Endothelial cell of umbilical vein (primary cell): ENCODE data around the gene CIP2A. TPM values are rescaled to one million over a fixed set of nuclear protein-coding genes. Genes with fewer than 3 reads are reported as not detected.

Source experiments
- BruUV-seq: library from RNA; stranded (reverse); fragments of 400-500 nt; replicated peaks from 2 replicates; lab custom pipeline; 2021; lab: Mats Ljungman, UMichigan
- CTCF ChIA-PET: fragments of 300-600, 350-600 bp; sonication (Branson Sonifier 250); formaldehyde crosslinking; loops from one replicate; lab custom pipeline; 2021; ENCODE audit warnings: antibody characterized with exemption, inconsistent platforms; lab: Charles Lee
- POLR2A ChIA-PET: fragments of 300-600, 350-600 bp; sonication (Branson Sonifier 250); formaldehyde crosslinking; loops from one replicate; lab custom pipeline; 2021; ENCODE audit warnings: antibody characterized with exemption, inconsistent platforms; lab: Charles Lee
- DNase-seq: peaks from one replicate; pipeline ENCODE4 v3.0.0-alpha.2; 2011; ENCODE audit warnings: low read depth, low spot score
- FAIRE-seq: peaks from 2 replicates; lab custom pipeline; 2011; peaks lifted over from hg19 to GRCh38; lab: Jason Lieb, UNC
- H2AFZ ChIP-seq: 2 replicates; pipeline ENCODE4 v1.6.0; 2012; ENCODE audit warnings: low read depth, low read length, control low read depth, inconsistent platforms
- H3K27ac ChIP-seq: 2 replicates; pipeline ENCODE4 v1.5.1; 2011; ENCODE audit warnings: low read depth, mild to moderate bottlenecking, control low read depth, low read length, moderate library complexity; ENCODE audit not compliant: insufficient read depth
- H3K27me3 ChIP-seq, 2 experiments: 2 replicates each; pipeline versions ENCODE4 v1.6.0 to v1.6.1; 2011; ENCODE audit warnings: low read length in 2 of 2, mixed read lengths in 1 of 2; ENCODE audit not compliant: control insufficient read depth in 2 of 2, insufficient read depth in 2 of 2
- H3K36me3 ChIP-seq, 2 experiments: 2 replicates in 1 of 2; 3 replicates in 1 of 2; pipeline ENCODE4 v1.5.1; 2011; ENCODE audit warnings: low read length in 2 of 2, mild to moderate bottlenecking in 1 of 2, moderate library complexity in 1 of 2; ENCODE audit not compliant: control insufficient read depth in 2 of 2, insufficient read depth in 2 of 2; ENCODE audit errors: extremely low read depth in 1 of 2
- H3K4me1 ChIP-seq: 3 replicates; pipeline ENCODE4 v1.5.1; 2011; ENCODE audit warnings: mild to moderate bottlenecking, low read length; ENCODE audit not compliant: control insufficient read depth, insufficient read depth; ENCODE audit errors: extremely low read depth
- H3K4me2 ChIP-seq: 2 replicates; pipeline ENCODE4 v1.6.1; 2011; ENCODE audit warnings: low read length, control low read depth, mixed read lengths; ENCODE audit not compliant: insufficient read depth
- H3K4me3 ChIP-seq, 3 experiments: fragments of 200-600 bp in 1 of 3; sonication (generic), shearing (Covaris generic) in 1 of 3; replicated peaks in 1 of 3; 2 replicates each; pipeline ENCODE4 v1.5.1; 2011 to 2016; ENCODE audit warnings: control low read depth in 3 of 3, low read length in 3 of 3, mild to moderate bottlenecking in 2 of 3, inconsistent platforms in 1 of 3, low read depth in 1 of 3, moderate library complexity in 1 of 3; ENCODE audit not compliant: insufficient read depth in 1 of 3
- H3K79me2 ChIP-seq: 2 replicates; pipeline ENCODE4 v1.6.0; 2012; ENCODE audit warnings: low read length, inconsistent platforms; ENCODE audit not compliant: control insufficient read depth, insufficient read depth
- H3K9ac ChIP-seq: replicated peaks from 2 replicates; pipeline ENCODE3; 2011; ENCODE audit warnings: low read length, control low read depth; ENCODE audit not compliant: insufficient read depth; ENCODE audit errors: extremely low read depth
- H3K9me1 ChIP-seq: replicated peaks from 3 replicates; pipeline ENCODE4 v1.6.0; 2011; ENCODE audit warnings: mild to moderate bottlenecking, low read length; ENCODE audit not compliant: control insufficient read depth, insufficient read depth; ENCODE audit errors: extremely low read depth
- H3K9me3 ChIP-seq: replicated peaks from 2 replicates; pipeline ENCODE4 v1.5.1; 2012; ENCODE audit warnings: low read length, inconsistent platforms; ENCODE audit not compliant: control insufficient read depth, insufficient read depth
- H4K20me1 ChIP-seq: replicated peaks from 2 replicates; pipeline ENCODE3; 2011; ENCODE audit warnings: mild to moderate bottlenecking, low read length; ENCODE audit not compliant: control insufficient read depth, insufficient read depth; ENCODE audit errors: extremely low read depth
- CTCF ChIP-seq, 2 donors: IDR thresholded peaks; 1 replicate in 1 of 2; 2 replicates in 1 of 2; pipeline ENCODE4 v1.5.1; 2011; ENCODE audit warnings: low read length in 2 of 2, mild to moderate bottlenecking in 2 of 2, moderate library complexity in 2 of 2, control low read depth in 1 of 2, inconsistent platforms in 1 of 2, low read depth in 1 of 2; ENCODE audit not compliant: insufficient read depth in 1 of 2; ENCODE audit errors: extremely low read depth in 1 of 2
- EZH2 ChIP-seq: IDR thresholded peaks from 2 replicates; pipeline ENCODE4 v1.6.1; 2012; ENCODE audit warnings: borderline replicate concordance, low read depth, mild to moderate bottlenecking, moderate library complexity, low read length, inconsistent platforms; ENCODE audit not compliant: severe bottlenecking
- FOS ChIP-seq: IDR thresholded peaks from 2 replicates; pipeline ENCODE4 v1.6.1; 2011; ENCODE audit warnings: mild to moderate bottlenecking, low read length, moderate library complexity, borderline replicate concordance; ENCODE audit not compliant: insufficient read depth
- GATA2 ChIP-seq: IDR thresholded peaks from 2 replicates; pipeline ENCODE4 v1.7.0; 2011; ENCODE audit warnings: low read depth, mild to moderate bottlenecking, moderate library complexity, mixed read lengths, low read length; ENCODE audit not compliant: insufficient read length, insufficient read depth
- JUN ChIP-seq: IDR thresholded peaks from 2 replicates; pipeline ENCODE4 v1.6.1; 2011; ENCODE audit warnings: borderline replicate concordance, low read depth; ENCODE audit not compliant: insufficient read length, insufficient read depth
- MAX ChIP-seq: IDR thresholded peaks from 2 replicates; pipeline ENCODE4 v1.6.1; 2011; ENCODE audit not compliant: insufficient read depth, insufficient read length
- MYC ChIP-seq: IDR thresholded peaks from one replicate; pipeline ENCODE4 v1.6.1; 2011; ENCODE audit warnings: mild to moderate bottlenecking, low read depth, low read length
- POLR2A ChIP-seq: IDR thresholded peaks from 2 replicates; pipeline ENCODE4 v1.6.1; 2012; ENCODE audit warnings: low read depth, mild to moderate bottlenecking, control low read depth, low read length
- POLR2AphosphoS5 ChIP-seq: IDR thresholded peaks from 2 replicates; pipeline ENCODE4 v1.6.1; 2012; ENCODE audit warnings: low read depth, mild to moderate bottlenecking, control low read depth, low read length, moderate library complexity; ENCODE audit not compliant: insufficient read depth
- dilution Hi-C: fragments of 300-500 bp; cut with MboI; formaldehyde crosslinking; loops from one replicate; pipeline ENCODE4 v1.15.0; 2019; ENCODE audit warnings: low sequenced_read_pairs; ENCODE audit not compliant: extremely low pct_ligation_motif_present
- intact Hi-C: fragments of 100-400 bp; cut with micrococcal nuclease; formaldehyde crosslinking; loops from one replicate; pipeline ENCODE4 v1.10.0; 2022
- polyA plus RNA-seq, 4 experiments: library from polyadenylated mRNA; depleted of rRNA in 3 of 4; stranded (reverse) in 3 of 4; unstranded in 1 of 4; fragments of >200 nt; gene quantifications; 2 replicates each; pipeline versions ENCODE4 v1.2.1 to v1.2.3, GENCODE V29; 2011 to 2012; ENCODE audit warnings: missing spikeins in 1 of 4
- total RNA-seq: library from RNA; stranded (reverse); gene quantifications from 2 replicates; pipeline ENCODE4 v1.2.3, GENCODE V29; 2021

Gene CIP2A
- total and polyA plus RNA-seq, 2 donors (not counting 3 experiments of a cell fraction or from before 2014, with no cell fraction given): 9.4 to 33.7 TPM

DNA sequence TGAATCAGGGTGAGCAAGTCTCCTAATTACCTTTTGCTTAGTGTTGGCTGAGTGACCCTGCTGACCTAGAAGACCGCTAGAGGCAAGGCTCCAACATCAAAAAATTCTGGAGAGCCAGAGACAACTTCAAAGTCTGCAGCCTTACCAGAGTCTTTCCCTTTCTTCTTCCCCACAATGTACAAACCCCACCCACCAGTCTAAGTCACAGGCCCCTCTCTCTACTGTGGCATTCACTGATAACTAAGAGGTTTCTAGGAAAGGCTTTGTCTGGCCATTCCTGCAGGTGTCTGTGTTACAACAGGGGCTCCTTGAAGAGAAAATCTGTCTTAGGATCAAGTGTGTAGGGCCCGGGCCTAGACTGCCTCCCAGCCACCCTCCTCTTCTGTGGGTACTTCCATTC lies 79.4 kb downstream of the CIP2A start:
- no TSS peak for BruUV-seq
- no peak for FAIRE-seq
- H2AFZ ChIP-seq: no peak overlapping the region

More for the DNA sequence above, 79.4 kb downstream of the CIP2A start:
- H3K4me2 ChIP-seq: no peak overlapping the region
- H3K4me3 ChIP-seq: no peak overlapping the region
- H3K79me2 ChIP-seq: no peaks in the 10 kb centered on the region
- intact Hi-C loops (no loop called here), dilution Hi-C loops (no loop called here)
- no peaks in the 10 kb centered on the region for H4K20me1 ChIP-seq
- TF ChIP-seq POLR2AphosphoS5 (no peak), FOS (no peak), JUN (no peak), EZH2 (no peak), POLR2A (no peak), MAX (no peak), GATA2 (no peak), CTCF (IDR thresholded peaks at IDR 0.05; ENCODE audit: extremely low read depth in 1 of 2, insufficient read depth in 1 of 2, low read depth in 1 of 2, low read length in 2 of 2) (no peak), MYC (no peak)
- H3K27me3 ChIP-seq: peaks cover 0 to 2% of the 10 kb centered on the region in 2 experiments
- H3K9me1 ChIP-seq: no peaks in the 10 kb centered on the region
- no peaks in the 10 kb centered on the region for H3K4me1 ChIP-seq
- no peak overlapping the region for H3K27ac ChIP-seq
- POLR2A ChIA-PET: no interaction called here
- no peaks in the 10 kb centered on the region for H3K36me3 ChIP-seq
- no peak overlapping the region for H3K9ac ChIP-seq
- DNase-seq: no peak
- no peaks in the 10 kb centered on the region for H3K9me3 ChIP-seq
- CTCF ChIA-PET: no interaction called here
